Activated T-cell treated with anti-CD3 and anti-CD28 coated beads, Interleukin-2, amount 50 U/mL, for 4 hours (primary cell): Measurements from ENCODE around the gene DCN. TPM values are rescaled to one million over a fixed set of nuclear protein-coding genes. Genes with fewer than 3 reads are reported as not detected.
"Not testable (repeated sequence)": the region's sequence is repeated elsewhere in the genome, so short reads cannot be mapped to it uniquely, and the experiment has no call there.

Experiments
- ATAC-seq, 2 donors: fragments of 200-7000 bp; cut with Tn5 transposase; one replicate each; pipeline ENCODE4 v1.10.0; 2021
- DNase-seq: peaks from one replicate; pipeline ENCODE4 v3.0.0-alpha.2; 2020
- H3K27me3 Mint-ChIP-seq: one replicate; pipeline ENCODE4 v1.8.0; 2021; ENCODE audit warnings: low read depth, mixed read lengths
- H3K36me3 Mint-ChIP-seq: one replicate; pipeline ENCODE4 v1.8.0; 2022; ENCODE audit warnings: mixed read lengths; ENCODE audit not compliant: insufficient read depth
- H3K4me1 Mint-ChIP-seq: one replicate; pipeline ENCODE4 v1.8.0; 2021; ENCODE audit warnings: low read depth, mixed read lengths
- H3K4me3 Mint-ChIP-seq: one replicate; pipeline ENCODE4 v1.8.0; 2021; ENCODE audit warnings: mild to moderate bottlenecking, moderate library complexity, mixed read lengths
- H3K9me3 Mint-ChIP-seq: one replicate; pipeline ENCODE4 v1.8.0; 2021; ENCODE audit warnings: mixed read lengths
- total RNA-seq, 3 donors: library from RNA; stranded (reverse); gene quantifications; one replicate each; pipeline ENCODE4 v1.2.1, GENCODE V29; 2021

Gene DCN
- 1 to 10 TPM; 1.6 to 4.0 (median 3.4) TPM for total RNA-seq

GRCh38 chr12:91182636-91183455 lies at the start of gene DCN:
Gene DCN (minus strand): TSS chr12:91182817. CDS start chr12:91178552, 4,265 bp downstream.
- Mint-ChIP-seq H3K4me1 (no peaks in the 10 kb centered on the region), H3K27me3 (peaks cover 4% of the 10 kb centered on the region), H3K9me3 (no peaks in the 10 kb centered on the region), H3K36me3 (no peaks in the 10 kb centered on the region), H3K4me3 (no peak within 1 kb of the TSS)
- no peak for DNase-seq
- no peak for ATAC-seq

- no peaks in the 10 kb centered on the region for H3K36me3 Mint-ChIP-seq
- DNase-seq, result no peak
- H3K4me1 Mint-ChIP-seq, result no peaks in the 10 kb centered on the region
- no peaks in the 10 kb centered on the region for H3K9me3 Mint-ChIP-seq
- H3K27me3 Mint-ChIP-seq, result peaks cover 6% of the 10 kb centered on the region
- no peak for ATAC-seq
- no peak overlapping the region for H3K4me3 Mint-ChIP-seq
Measured at GRCh38 chr12:91230841-91231240, 48.2 kb upstream of the DCN start.

GRCh38 chr12:91226951-91227350 lies 44.3 kb upstream of the DCN start:
- Mint-ChIP-seq H3K4me3 (no peak overlapping the region), H3K27me3 (peaks cover 6% of the 10 kb centered on the region), H3K36me3 (no peaks in the 10 kb centered on the region), H3K4me1 (no peaks in the 10 kb centered on the region), H3K9me3 (no peaks in the 10 kb centered on the region)
- no peak for DNase-seq
- no peak for ATAC-seq

GRCh38 chr12:91225316-91225715 lies 42.7 kb upstream of the DCN start:
- H3K27me3 Mint-ChIP-seq, result peaks cover 6% of the 10 kb centered on the region
- H3K4me3 Mint-ChIP-seq, result no peak overlapping the region
- no peak for DNase-seq
- no peaks in the 10 kb centered on the region for H3K36me3 Mint-ChIP-seq
- H3K9me3 Mint-ChIP-seq, result no peaks in the 10 kb centered on the region
- no peaks in the 10 kb centered on the region for H3K4me1 Mint-ChIP-seq
- ATAC-seq, result no peak

- no peak for ATAC-seq
Measured at GRCh38 chr12:91224401-91224800, 41.8 kb upstream of the DCN start.

GRCh38 chr12:91222746-91223145 lies 40.1 kb upstream of the DCN start:
- ATAC-seq (no peak), DNase-seq (no peak)
- Mint-ChIP-seq H3K4me1 (no peaks in the 10 kb centered on the region), H3K27me3 (peaks cover 6% of the 10 kb centered on the region), H3K4me3 (no peak overlapping the region), H3K36me3 (no peaks in the 10 kb centered on the region), H3K9me3 (no peaks in the 10 kb centered on the region)

More at GRCh38 chr12:91224401-91224800, 41.8 kb upstream of the DCN start:
- Mint-ChIP-seq H3K36me3 (no peaks in the 10 kb centered on the region), H3K9me3 (no peaks in the 10 kb centered on the region), H3K4me1 (no peaks in the 10 kb centered on the region), H3K4me3 (no peak overlapping the region), H3K27me3 (peaks cover 6% of the 10 kb centered on the region)
- DNase-seq, result no peak

GRCh38 chr12:91219919-91220318 lies 37.3 kb upstream of the DCN start:
- Mint-ChIP-seq H3K4me1 (no peaks in the 10 kb centered on the region), H3K36me3 (no peaks in the 10 kb centered on the region)

GRCh38 chr12:91219511-91219910 lies 36.9 kb upstream of the DCN start:
- Mint-ChIP-seq H3K4me1 (no peaks in the 10 kb centered on the region), H3K36me3 (no peaks in the 10 kb centered on the region), H3K4me3 (no peak overlapping the region), H3K9me3 (no peaks in the 10 kb centered on the region), H3K27me3 (no peaks in the 10 kb centered on the region)
- ATAC-seq, result no peak
- no peak for DNase-seq

More at GRCh38 chr12:91219919-91220318, 37.3 kb upstream of the DCN start:
- Mint-ChIP-seq H3K27me3 (no peaks in the 10 kb centered on the region), H3K4me3 (no peak overlapping the region), H3K9me3 (no peaks in the 10 kb centered on the region)
- no peak for DNase-seq
- ATAC-seq, result no peak

GRCh38 chr12:91216871-91217270 lies 34.3 kb upstream of the DCN start:
- Mint-ChIP-seq H3K4me1 (no peaks in the 10 kb centered on the region), H3K9me3 (no peaks in the 10 kb centered on the region), H3K36me3 (no peaks in the 10 kb centered on the region), H3K4me3 (no peak overlapping the region), H3K27me3 (no peaks in the 10 kb centered on the region)
- DNase-seq (no peak), ATAC-seq (no peak)

GRCh38 chr12:91215940-91216454 lies 33.4 kb upstream of the DCN start:
- Mint-ChIP-seq H3K27me3 (no peaks in the 10 kb centered on the region), H3K4me3 (no peak overlapping the region), H3K36me3 (no peaks in the 10 kb centered on the region), H3K9me3 (no peaks in the 10 kb centered on the region), H3K4me1 (no peaks in the 10 kb centered on the region)
- ATAC-seq (no peak), DNase-seq (no peak)

GRCh38 chr12:91211866-91212265 lies 29.2 kb upstream of the DCN start:
- H3K4me3 Mint-ChIP-seq, result no peak overlapping the region
- no peaks in the 10 kb centered on the region for H3K4me1 Mint-ChIP-seq
- DNase-seq, result no peak
- no peaks in the 10 kb centered on the region for H3K27me3 Mint-ChIP-seq
- H3K9me3 Mint-ChIP-seq, result no peaks in the 10 kb centered on the region
- H3K36me3 Mint-ChIP-seq, result no peaks in the 10 kb centered on the region
- ATAC-seq, result no peak

- no peak for ATAC-seq
- H3K4me1 Mint-ChIP-seq, result no peaks in the 10 kb centered on the region
- H3K27me3 Mint-ChIP-seq, result no peaks in the 10 kb centered on the region
- H3K9me3 Mint-ChIP-seq, result no peaks in the 10 kb centered on the region
- no peak overlapping the region for H3K4me3 Mint-ChIP-seq
- H3K36me3 Mint-ChIP-seq, result no peaks in the 10 kb centered on the region
- no peak for DNase-seq
Measured at GRCh38 chr12:91210618-91211017, 28.0 kb upstream of the DCN start.

- Mint-ChIP-seq H3K36me3 (no peaks in the 10 kb centered on the region), H3K4me1 (no peaks in the 10 kb centered on the region), H3K27me3 (no peaks in the 10 kb centered on the region), H3K4me3 (no peak overlapping the region), H3K9me3 (no peaks in the 10 kb centered on the region)
- DNase-seq (no peak), ATAC-seq (no peak)
Measured at GRCh38 chr12:91210144-91210543, 27.5 kb upstream of the DCN start.

GRCh38 chr12:91207301-91207700 lies 24.7 kb upstream of the DCN start:
- not testable (repeated sequence) for DNase-seq, H3K36me3 Mint-ChIP-seq, H3K4me1 Mint-ChIP-seq, H3K9me3 Mint-ChIP-seq, H3K27me3 Mint-ChIP-seq, ATAC-seq, H3K4me3 Mint-ChIP-seq

GRCh38 chr12:91205811-91206210 lies 23.2 kb upstream of the DCN start:
- ATAC-seq, result no peak
- Mint-ChIP-seq H3K36me3 (no peaks in the 10 kb centered on the region), H3K9me3 (no peaks in the 10 kb centered on the region), H3K27me3 (no peaks in the 10 kb centered on the region), H3K4me1 (no peaks in the 10 kb centered on the region), H3K4me3 (no peak overlapping the region)
- no peak for DNase-seq
